Loucy (cell line): ENCODE measurements around the gene SLC39A11.

Experiments used
- H2AFZ ChIP-seq: fragments of 200-600 bp; sonication (generic); 2 replicates; pipeline ENCODE4 v1.6.0; 2016; ENCODE audit warnings: antibody characterized with exemption, mild to moderate bottlenecking, low read length, moderate library complexity
- H3F3A ChIP-seq: fragments of 200-600 bp; 2 replicates; pipeline ENCODE4 v1.6.0; 2016; ENCODE audit warnings: antibody characterized with exemption, low read depth, mild to moderate bottlenecking
- H3K27me3 ChIP-seq: fragments of 200-600 bp; sonication (generic); 2 replicates; pipeline ENCODE4 v1.6.1; 2014; ENCODE audit warnings: low read length, mild to moderate bottlenecking; ENCODE audit not compliant: insufficient read depth, poor library complexity, severe bottlenecking
- H3K36me3 ChIP-seq: fragments of 200-600 bp; sonication (generic); 2 replicates; pipeline ENCODE4 v1.6.1; 2016; ENCODE audit warnings: low read length; ENCODE audit not compliant: insufficient read depth
- H3K4me1 ChIP-seq: fragments of 200-600 bp; sonication (generic); 2 replicates; pipeline ENCODE4 v1.5.1; 2014; ENCODE audit warnings: low read length, mild to moderate bottlenecking; ENCODE audit not compliant: insufficient read depth, poor library complexity, severe bottlenecking
- H3K4me2 ChIP-seq: fragments of 200-600 bp; sonication (generic); 2 replicates; pipeline ENCODE4 v1.6.0; 2014; ENCODE audit warnings: antibody characterized with exemption, low read length, low read depth, mild to moderate bottlenecking; ENCODE audit not compliant: poor library complexity, severe bottlenecking
- H3K4me3 ChIP-seq: fragments of 200-600 bp; sonication (generic); 2 replicates; pipeline ENCODE4 v1.5.1; 2014; ENCODE audit warnings: low read length, mild to moderate bottlenecking, mixed read lengths; ENCODE audit not compliant: poor library complexity, severe bottlenecking
- H3K79me2 ChIP-seq: fragments of 200-600 bp; sonication (generic); 2 replicates; pipeline ENCODE4 v1.6.1; 2014; ENCODE audit warnings: low read length; ENCODE audit not compliant: insufficient read depth
- H3K9ac ChIP-seq: fragments of 200-600 bp; sonication (generic); 2 replicates; pipeline ENCODE4 v1.6.0; 2014; ENCODE audit warnings: mild to moderate bottlenecking, low read depth, low read length, moderate library complexity; ENCODE audit not compliant: poor library complexity, severe bottlenecking
- H3K9me2 ChIP-seq: fragments of 200-600 bp; sonication (generic); replicated peaks from 2 replicates; pipeline ENCODE4 v1.6.1; 2016; ENCODE audit warnings: low read depth, low read length, mixed read lengths
- H3K9me3 ChIP-seq: fragments of 200-600 bp; sonication (generic); 2 replicates; pipeline ENCODE4 v1.6.1; 2014; ENCODE audit warnings: mild to moderate bottlenecking, antibody characterized with exemption, low read length, low read depth; ENCODE audit not compliant: insufficient read depth
- H4K20me1 ChIP-seq: fragments of 200-600 bp; sonication (generic); 2 replicates; pipeline ENCODE4 v1.6.0; 2014; ENCODE audit warnings: antibody characterized with exemption, low read length, mild to moderate bottlenecking; ENCODE audit not compliant: insufficient read depth, poor library complexity, severe bottlenecking
- EZH2phosphoT487 ChIP-seq: fragments of 200-600 bp; IDR thresholded peaks from 2 replicates; pipeline ENCODE4 v1.6.1; 2018; ENCODE audit warnings: antibody characterized with exemption, mild to moderate bottlenecking, moderate library complexity, borderline replicate concordance
- TF ChIP-seq, protein P1 (sequence below): fragments of 200-600 bp; sonication (generic); conservative IDR thresholded peaks from 2 replicates; pipeline ENCODE4 v1.5.1; 2014; ENCODE audit warnings: mild to moderate bottlenecking, antibody characterized with exemption, low read length

SLC39A11 gene

DNA sequence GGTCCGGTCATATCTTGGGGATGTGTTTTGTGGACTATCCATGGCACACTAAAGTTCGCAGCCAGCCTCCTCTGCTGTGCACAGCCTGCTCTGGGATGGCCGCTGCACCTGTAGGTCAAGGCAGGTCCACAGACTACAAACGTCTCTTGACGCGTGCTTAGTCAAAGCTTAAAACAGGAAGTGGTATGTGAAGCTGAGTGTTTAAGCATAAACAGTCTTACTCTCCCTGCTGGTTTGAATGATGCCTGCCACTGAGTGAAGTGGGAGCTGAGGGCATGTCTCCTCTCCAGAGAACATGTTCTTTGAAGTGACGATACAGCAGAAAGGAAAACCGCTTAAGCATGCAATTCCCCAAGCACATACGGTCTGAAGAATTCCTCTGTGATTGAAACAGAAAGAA is 365.6 kb downstream of the SLC39A11 start:
- Histone ChIP-seq H4K20me1 (no peaks in the 10 kb centered on the region), H3F3A (no peaks in the 10 kb centered on the region), H3K4me1 (peaks cover 21% of the 10 kb centered on the region), H3K9me3 (no peaks in the 10 kb centered on the region), H3K4me2 (peak overlapping the region; percentile 48), H3K9me2 (no peaks in the 10 kb centered on the region), H3K4me3 (peak overlapping the region; percentile 7), H3K9ac (peak overlapping the region; percentile 66), H3K79me2 (no peaks in the 10 kb centered on the region), H2AFZ (peak overlapping the region; percentile 13; the same call in 1 of the 2 replicates), H3K36me3 (no peaks in the 10 kb centered on the region), H3K27me3 (no peaks in the 10 kb centered on the region)
- TF ChIP-seq EZH2phosphoT487 = no peak
- TF ChIP-seq, protein P1, sequence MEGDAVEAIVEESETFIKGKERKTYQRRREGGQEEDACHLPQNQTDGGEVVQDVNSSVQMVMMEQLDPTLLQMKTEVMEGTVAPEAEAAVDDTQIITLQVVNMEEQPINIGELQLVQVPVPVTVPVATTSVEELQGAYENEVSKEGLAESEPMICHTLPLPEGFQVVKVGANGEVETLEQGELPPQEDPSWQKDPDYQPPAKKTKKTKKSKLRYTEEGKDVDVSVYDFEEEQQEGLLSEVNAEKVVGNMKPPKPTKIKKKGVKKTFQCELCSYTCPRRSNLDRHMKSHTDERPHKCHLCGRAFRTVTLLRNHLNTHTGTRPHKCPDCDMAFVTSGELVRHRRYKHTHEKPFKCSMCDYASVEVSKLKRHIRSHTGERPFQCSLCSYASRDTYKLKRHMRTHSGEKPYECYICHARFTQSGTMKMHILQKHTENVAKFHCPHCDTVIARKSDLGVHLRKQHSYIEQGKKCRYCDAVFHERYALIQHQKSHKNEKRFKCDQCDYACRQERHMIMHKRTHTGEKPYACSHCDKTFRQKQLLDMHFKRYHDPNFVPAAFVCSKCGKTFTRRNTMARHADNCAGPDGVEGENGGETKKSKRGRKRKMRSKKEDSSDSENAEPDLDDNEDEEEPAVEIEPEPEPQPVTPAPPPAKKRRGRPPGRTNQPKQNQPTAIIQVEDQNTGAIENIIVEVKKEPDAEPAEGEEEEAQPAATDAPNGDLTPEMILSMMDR = no peak

DNA sequence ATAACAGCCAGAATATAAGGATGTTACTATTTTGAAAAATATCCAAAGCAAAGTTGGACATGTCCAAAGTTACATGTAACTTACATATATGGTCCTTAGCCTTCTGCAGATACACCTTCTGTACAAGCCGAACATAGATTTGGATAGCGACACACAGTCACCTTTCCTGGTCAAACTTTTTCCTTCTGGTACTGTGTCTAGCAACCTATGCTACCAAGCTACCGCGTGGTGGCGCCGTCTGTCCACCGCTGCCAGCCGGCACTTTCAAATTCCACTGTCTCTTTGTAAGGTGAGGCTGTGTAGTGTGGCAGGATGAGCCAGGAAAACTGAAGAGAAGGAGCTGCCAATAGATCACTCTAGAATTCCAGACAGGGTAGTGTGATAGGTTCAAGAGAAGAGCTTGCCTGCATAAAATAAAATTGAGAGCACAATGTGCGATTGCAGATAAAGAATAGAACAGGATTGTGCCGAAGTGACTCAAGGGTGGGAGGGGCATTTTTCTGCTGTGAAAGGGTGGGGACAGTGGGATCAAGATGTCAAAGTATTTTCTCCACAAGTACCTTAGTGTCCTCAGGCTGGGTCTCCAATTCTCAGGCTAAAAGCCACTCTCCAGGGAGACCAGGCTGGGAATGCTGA is 366.9 kb downstream of the SLC39A11 start:
- Histone ChIP-seq H3K27me3 (no peaks in the 10 kb centered on the region), H3K79me2 (no peaks in the 10 kb centered on the region), H3K9me3 (no peaks in the 10 kb centered on the region), H2AFZ (0 out of 2 replicates have a peak overlapping the region, but pooled peaks have one; percentile 13), H3K9me2 (no peaks in the 10 kb centered on the region), H3K4me1 (peaks cover 23% of the 10 kb centered on the region), H4K20me1 (no peaks in the 10 kb centered on the region), H3K9ac (peak overlapping the region; percentile 7), H3K4me3 (no peak overlapping the region), H3K36me3 (no peaks in the 10 kb centered on the region), H3F3A (no peaks in the 10 kb centered on the region), H3K4me2 (peak overlapping the region; percentile 11)
- TF ChIP-seq, protein P1 = peak; percentile 97
- TF ChIP-seq EZH2phosphoT487 = no peak

DNA sequence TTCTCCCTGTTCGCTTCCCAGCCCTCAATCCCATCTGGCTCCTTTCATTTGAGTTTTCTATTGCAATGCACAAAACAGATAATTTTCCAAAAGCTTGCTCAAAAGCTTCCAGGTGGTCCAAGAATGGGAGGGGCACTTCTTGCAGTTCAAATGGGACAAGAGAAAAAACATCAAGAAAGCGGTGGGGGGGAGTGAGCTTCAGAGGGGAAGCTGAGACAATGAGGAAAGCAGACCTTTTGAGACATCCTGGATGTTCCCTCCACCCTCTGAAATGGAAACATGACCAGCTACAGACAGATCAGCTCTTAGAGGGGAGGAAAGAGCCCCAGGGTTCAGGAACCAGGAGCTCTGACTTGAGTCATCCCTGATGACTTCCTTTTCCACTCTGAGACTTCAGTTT is 368.2 kb downstream of the SLC39A11 start:
- H3K4me2 ChIP-seq = no peak overlapping the region
- TF ChIP-seq EZH2phosphoT487 = no peak
- TF ChIP-seq, protein P1 = no peak
- H3K4me1 ChIP-seq = peaks cover 36% of the 10 kb centered on the region
- H3K4me3 ChIP-seq = no peak overlapping the region
- no peak overlapping the region for H3K9ac ChIP-seq
- no peaks in the 10 kb centered on the region for H4K20me1 ChIP-seq
- H3K9me3 ChIP-seq = no peaks in the 10 kb centered on the region
- no peaks in the 10 kb centered on the region for H3K9me2 ChIP-seq
- no peaks in the 10 kb centered on the region for H3K36me3 ChIP-seq
- no peaks in the 10 kb centered on the region for H3K79me2 ChIP-seq
- H3K27me3 ChIP-seq = no peaks in the 10 kb centered on the region
- no peak overlapping the region for H2AFZ ChIP-seq
- H3F3A ChIP-seq = no peaks in the 10 kb centered on the region
